ENCODE measurements around the gene NR1D2.
"Not testable (repeated sequence)": the region's sequence is repeated elsewhere in the genome, so short reads cannot be mapped to it uniquely, and the experiment has no call there.

NR1D2 gene

DNA sequence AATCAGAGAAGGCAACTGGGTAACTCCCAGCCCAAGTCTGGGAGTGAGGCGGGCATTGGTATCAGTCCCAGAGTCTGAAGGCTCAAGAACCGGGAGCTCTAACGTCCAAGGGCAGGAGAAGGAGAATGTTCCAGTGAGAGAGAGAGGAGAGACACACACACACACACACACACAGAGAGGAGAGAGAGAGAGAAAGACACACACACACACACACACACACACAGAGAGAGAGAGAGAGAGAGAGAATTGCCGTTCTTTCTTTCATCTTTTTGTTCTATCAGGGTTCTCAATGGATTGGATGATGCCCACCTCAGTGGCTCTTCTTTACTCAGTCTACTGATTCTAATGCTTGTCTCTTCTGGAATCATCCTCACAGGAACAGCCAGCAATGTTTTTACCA is 57.0 kb downstream of the NR1D2 start:
- no peak for DNase-seq (ENCODE audit: low read depth in 2 of 3, low spot score in 2 of 3)

- no peak for DNase-seq (ENCODE audit: low read depth in 2 of 3, low spot score in 2 of 3)
Observed at GRCh38 chr3:24003466-24003865, 58.4 kb downstream of the NR1D2 start.

GRCh38 chr3:24004171-24004938 is 59.3 kb downstream of the NR1D2 start:
- no peak for DNase-seq (ENCODE audit: low read depth in 2 of 3, low spot score in 2 of 3)

GRCh38 chr3:24005669-24006068 is 60.6 kb downstream of the NR1D2 start:
- DNase-seq (ENCODE audit: low read depth in 2 of 3, low spot score in 2 of 3), result no peak

- DNase-seq (ENCODE audit: low read depth in 2 of 3, low spot score in 2 of 3), result not testable (repeated sequence)
Observed at GRCh38 chr3:24010834-24011233, 65.7 kb downstream of the NR1D2 start.

DNA sequence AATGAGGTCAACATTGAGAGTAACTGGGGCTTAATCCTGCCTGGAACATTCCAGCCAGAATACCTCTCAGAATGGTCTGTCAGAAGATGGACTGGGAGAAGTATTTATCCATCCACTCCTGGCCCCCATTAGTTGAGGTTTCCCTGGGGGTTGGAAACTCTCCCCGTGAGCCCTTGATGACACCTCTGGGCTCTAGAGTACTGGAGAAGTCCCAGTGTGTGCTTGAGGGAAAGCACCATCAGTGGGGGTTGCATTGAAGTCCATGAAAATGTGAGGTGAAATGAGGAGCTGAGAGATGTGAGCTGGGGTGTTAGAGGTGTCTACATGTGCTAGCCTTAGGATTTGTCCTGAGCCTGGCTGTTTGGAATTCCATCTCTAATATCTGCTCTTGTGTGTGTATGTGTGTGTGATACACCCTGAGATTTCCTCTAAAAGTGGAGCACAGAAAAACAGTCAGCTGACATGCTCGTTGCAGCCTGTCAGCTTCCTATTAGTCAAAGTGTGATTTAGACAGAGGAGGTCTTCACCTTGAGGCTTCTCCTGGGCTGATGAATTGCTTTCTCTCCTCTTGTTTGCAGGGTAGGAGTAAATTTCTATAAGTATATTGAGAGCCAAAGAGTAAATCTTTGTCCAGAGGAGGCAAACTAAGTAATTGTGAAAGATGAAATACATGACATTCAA is 67.6 kb downstream of the NR1D2 start:
- no peak for DNase-seq (ENCODE audit: low read depth in 2 of 3, low spot score in 2 of 3)

DNA sequence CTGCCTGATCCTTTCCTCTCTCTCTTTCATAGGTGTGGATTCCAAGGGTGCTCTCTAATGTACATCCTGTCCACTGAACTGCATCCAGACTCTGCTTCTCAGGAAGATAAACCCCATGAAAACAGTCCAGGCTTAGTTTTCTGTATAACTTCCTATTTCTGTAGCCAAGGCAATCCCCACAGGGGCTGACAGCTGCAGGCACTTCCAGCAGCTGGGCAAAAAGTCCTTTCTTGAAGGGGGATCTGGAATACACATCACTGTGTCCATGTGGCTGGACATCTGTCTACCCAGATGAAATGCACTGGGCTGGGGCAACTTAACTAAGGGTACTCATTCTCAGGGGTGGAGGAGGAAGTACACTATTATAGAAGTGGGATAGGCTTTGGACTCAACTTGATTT is 72.2 kb downstream of the NR1D2 start:
- no peak for DNase-seq (ENCODE audit: low read depth in 2 of 3, low spot score in 2 of 3)

DNA sequence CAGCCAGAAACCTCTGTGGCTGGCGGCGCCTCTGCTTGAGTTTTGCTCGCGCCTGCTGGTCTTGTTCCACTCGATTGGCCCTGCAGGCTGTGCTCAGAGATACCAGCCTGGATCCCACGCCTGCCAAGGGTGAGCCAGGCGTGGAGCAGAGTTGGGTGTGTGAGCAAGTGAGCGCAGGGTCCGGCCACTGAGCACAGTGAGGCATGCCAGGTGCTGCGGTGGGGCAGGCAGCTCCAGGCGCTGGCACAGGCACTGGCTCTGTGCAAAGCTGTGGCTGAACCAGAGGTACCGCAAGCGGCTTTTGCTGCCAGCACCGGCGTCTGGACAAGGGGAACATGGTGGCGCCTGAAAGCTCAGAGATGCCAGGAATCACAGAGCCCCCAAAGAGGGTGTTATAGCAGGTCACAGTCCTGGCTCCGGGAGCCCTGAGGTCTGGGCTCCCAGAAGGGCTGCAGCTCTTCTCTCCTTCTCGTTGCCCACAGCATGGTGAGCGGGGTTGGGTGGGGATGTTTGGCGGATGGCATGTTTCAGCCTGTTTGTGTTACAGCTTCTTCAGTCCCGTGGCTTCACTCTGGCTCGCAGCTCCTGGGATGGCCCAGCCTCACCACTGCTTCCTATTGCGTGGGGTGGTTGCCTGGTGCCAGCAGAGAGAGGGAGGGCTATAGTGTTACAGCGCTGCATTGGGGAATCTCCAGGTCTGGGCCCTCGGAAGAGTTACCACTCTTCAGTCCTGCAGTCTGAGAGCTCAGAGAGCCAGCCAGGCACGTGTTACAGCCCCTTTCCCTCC is 73.9 kb downstream of the NR1D2 start:
- no peak for DNase-seq (ENCODE audit: low read depth in 2 of 3, low spot score in 2 of 3)

GRCh38 chr3:24019585-24019984 is 74.5 kb downstream of the NR1D2 start:
- DNase-seq (ENCODE audit: low read depth in 2 of 3, low spot score in 2 of 3), result no peak

DNA sequence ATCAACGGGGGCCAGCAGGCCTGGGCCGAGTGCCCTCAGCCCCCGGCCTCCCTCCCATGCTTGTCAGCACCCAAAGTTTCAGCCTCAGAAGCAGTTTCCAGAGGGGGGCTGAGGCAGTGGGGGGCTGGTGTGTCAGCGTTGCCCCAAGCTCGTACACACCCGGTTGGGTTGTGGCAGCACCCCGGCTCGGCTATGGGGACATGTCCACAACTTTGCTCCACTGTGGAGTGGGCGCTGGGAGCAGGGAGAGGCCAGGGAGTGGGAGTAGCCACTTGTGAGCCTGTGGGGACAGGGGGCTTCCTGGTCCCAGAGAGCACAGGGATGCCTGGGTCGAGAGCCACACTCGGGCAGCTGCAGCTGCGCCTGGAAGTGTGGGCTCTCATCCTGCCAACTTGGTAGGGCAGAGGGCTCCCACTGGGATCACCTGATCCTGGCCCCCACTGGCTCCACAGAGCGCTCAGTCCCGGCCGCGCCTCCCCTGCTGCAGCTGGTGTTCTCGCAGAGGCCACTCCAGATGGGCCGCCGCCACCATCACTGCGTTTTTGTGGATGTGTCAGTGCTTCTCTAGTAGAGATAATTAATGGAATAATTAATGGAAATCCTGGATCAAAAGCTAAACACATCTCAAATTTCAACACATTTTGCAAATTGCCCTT is 75.1 kb downstream of the NR1D2 start:
- no peak for DNase-seq (ENCODE audit: low read depth in 2 of 3, low spot score in 2 of 3)

GRCh38 chr3:24023197-24023596 is 78.1 kb downstream of the NR1D2 start:
- no peak for DNase-seq (ENCODE audit: low read depth in 2 of 3, low spot score in 2 of 3)

GRCh38 chr3:24025805-24026204 is 80.7 kb downstream of the NR1D2 start:
- no peak for DNase-seq (ENCODE audit: low read depth in 2 of 3, low spot score in 2 of 3)

DNA sequence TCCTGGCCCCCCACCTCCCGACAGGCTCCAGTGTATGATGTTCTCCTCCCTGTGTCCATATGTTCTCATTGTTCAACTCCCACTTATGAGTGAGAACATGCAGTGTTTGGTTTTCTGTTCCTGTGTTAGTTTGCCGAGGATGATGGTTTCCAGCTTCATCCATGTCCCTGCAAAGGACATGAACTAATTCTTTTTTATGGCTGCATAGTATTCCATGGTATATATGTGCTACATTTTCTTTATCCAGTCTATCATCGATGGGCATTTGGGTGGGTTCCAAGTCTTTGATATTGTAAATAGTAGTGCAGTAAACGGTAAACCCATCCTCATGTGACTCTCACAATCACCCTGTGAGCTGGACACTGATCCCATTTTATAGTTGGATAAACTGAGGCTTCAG is 81.6 kb downstream of the NR1D2 start:
- not testable (repeated sequence) for DNase-seq (ENCODE audit: low read depth in 2 of 3, low spot score in 2 of 3)

GRCh38 chr3:24027946-24028345 is 82.9 kb downstream of the NR1D2 start:
- no peak for DNase-seq (ENCODE audit: low read depth in 2 of 3, low spot score in 2 of 3)
